ENCODE results near the gene VPS36.
"Not testable (repeated sequence)": the region's sequence is repeated elsewhere in the genome, so short reads cannot be mapped to it uniquely, and the experiment has no call there.

VPS36 gene

GRCh38 chr13:52377898-52378297, 72.5 kb downstream of the VPS36 start:
- DNase-seq (ENCODE audit: low read depth in 2 of 2), result no peak

- DNase-seq (ENCODE audit: low read depth in 2 of 2), result no peak
Measured at GRCh38 chr13:52374873-52375411, 75.5 kb downstream of the VPS36 start.

- no peak for DNase-seq (ENCODE audit: low read depth in 2 of 2)
Measured at GRCh38 chr13:52374389-52374788, 76.0 kb downstream of the VPS36 start.

GRCh38 chr13:52373277-52373676, 77.2 kb downstream of the VPS36 start:
- DNase-seq (ENCODE audit: low read depth in 2 of 2), result not testable (repeated sequence)

GRCh38 chr13:52371736-52372247, 78.6 kb downstream of the VPS36 start:
- DNase-seq (ENCODE audit: low read depth in 2 of 2), result peak in 1 of 2 experiments; percentile 32

GRCh38 chr13:52366291-52366690, 84.1 kb downstream of the VPS36 start:
- DNase-seq (ENCODE audit: low read depth in 2 of 2), result no peak
